ENCODE data around the gene AGMAT. TPM values are rescaled to one million over a fixed set of nuclear protein-coding genes. Genes with fewer than 3 reads are reported as not detected.

Gene AGMAT
- total RNA-seq, 4 donors from 2014 or later: 0.27 to 1.7 (median 0.59) TPM

- no peak for TF ChIP-seq CTCF (IDR thresholded peaks at IDR 0.05)
- TF ChIP-seq POLR2A (IDR thresholded peaks at IDR 0.05): no peak
- 91 to 95% methylated on average over 10 to 13 of the region's 18 CpGs for WGBS, 2 donors
- intact Hi-C loops (cut with DNase I): no loop called here
Observed at GRCh38 chr1:15583016-15583706, 1.7 kb downstream of the AGMAT start.

GRCh38 chr1:15579683-15580047, 5.2 kb downstream of the AGMAT start:
- Histone ChIP-seq H3K4me3 (no peak overlapping the region), H3K27me3 (peaks cover 0 to 21% (median 0%) of the 10 kb centered on the region in 4 donors), H3K36me3 (peaks cover 0 to 3% (median 0%) of the 10 kb centered on the region in 3 donors), H3K27ac (peak overlapping the region; percentile 45 to 67 (median 62)), H3K4me1 (peaks cover 10 to 30% (median 13%) of the 10 kb centered on the region in 3 donors), H3K9me3 (no peaks in the 10 kb centered on the region)
- intact Hi-C loops (cut with DNase I): no loop called here
- no peak for DNase-seq
- TF ChIP-seq CTCF (IDR thresholded peaks at IDR 0.05): no peak
- TF ChIP-seq POLR2A (IDR thresholded peaks at IDR 0.05): no peak

More at GRCh38 chr1:15583016-15583706, 1.7 kb downstream of the AGMAT start:
- peaks cover 13 to 36% (median 15%) of the 10 kb centered on the region in 3 donors for H3K4me1 ChIP-seq
- peaks cover 0 to 23% (median 0%) of the 10 kb centered on the region in 4 donors for H3K27me3 ChIP-seq
- DNase-seq: no peak
- no peaks in the 10 kb centered on the region for H3K9me3 ChIP-seq
- no peaks in the 10 kb centered on the region for H3K36me3 ChIP-seq
- H3K27ac ChIP-seq: no peak overlapping the region
- no peak overlapping the region for H3K4me3 ChIP-seq

GRCh38 chr1:15578921-15579682, 5.7 kb downstream of the AGMAT start:
- Histone ChIP-seq H3K9me3 (no peaks in the 10 kb centered on the region), H3K27ac (peak overlapping the region; percentile 45 to 67 (median 62)), H3K4me1 (peaks cover 7 to 25% (median 9%) of the 10 kb centered on the region in 3 donors), H3K36me3 (peaks cover 0 to 4% (median 0%) of the 10 kb centered on the region in 3 donors), H3K4me3 (no peak overlapping the region), H3K27me3 (peaks cover 0 to 16% (median 0%) of the 10 kb centered on the region in 4 donors)
- DNase-seq: peak; percentile 7
- intact Hi-C loops (cut with DNase I): no loop called here
- WGBS, 2 donors: 39 to 71% methylated on average over 4 to 15 of the region's 16 CpGs
- TF ChIP-seq POLR2A (IDR thresholded peaks at IDR 0.05) (no peak), CTCF (IDR thresholded peaks at IDR 0.05) (no peak)

- H3K27me3 ChIP-seq: peaks cover 0 to 1% (median 0%) of the 10 kb centered on the region in 4 donors
- DNase-seq: no peak
- TF ChIP-seq POLR2A (IDR thresholded peaks at IDR 0.05): no peak
- H3K36me3 ChIP-seq: peaks cover 0 to 4% (median 0%) of the 10 kb centered on the region in 3 donors
- intact Hi-C loops (cut with DNase I): no loop called here
- no peaks in the 10 kb centered on the region for H3K9me3 ChIP-seq
- H3K27ac ChIP-seq: no peak overlapping the region
- peaks cover 7 to 23% (median 9%) of the 10 kb centered on the region in 3 donors for H3K4me1 ChIP-seq
- no peak overlapping the region for H3K4me3 ChIP-seq
- 70 to 87% methylated on average over 2 to 3 of the region's 4 CpGs for WGBS, 2 donors
Observed at GRCh38 chr1:15577691-15578090, 7.2 kb downstream of the AGMAT start.

- no peaks in the 10 kb centered on the region for H3K9me3 ChIP-seq
- intact Hi-C loops (cut with DNase I): no loop called here
- H3K36me3 ChIP-seq: peaks cover 0 to 24% (median 0%) of the 10 kb centered on the region in 3 donors
- H3K27me3 ChIP-seq: no peaks in the 10 kb centered on the region
- DNase-seq: no peak
- no peak overlapping the region for H3K4me3 ChIP-seq
- no peak overlapping the region for H3K27ac ChIP-seq
- TF ChIP-seq POLR2A (IDR thresholded peaks at IDR 0.05) (no peak), CTCF (IDR thresholded peaks at IDR 0.05) (no peak)
- WGBS, 2 donors: 91 to 96% methylated on average over 7 of the region's 7 CpGs
- peaks cover 7 to 23% (median 9%) of the 10 kb centered on the region in 3 donors for H3K4me1 ChIP-seq
Observed at GRCh38 chr1:15575549-15576150, 9.2 kb downstream of the AGMAT start.

Data from esophagus squamous epithelium (tissue), 5 donors.